Activated CD4-positive, alpha-beta T cell treated with anti-CD3 and anti-CD28 coated beads, Interleukin-2, amount 50 U/mL, for 16 hours (primary cell): ENCODE measurements around the gene IL21.

Experiments used
- DNase-seq: peaks from one replicate; pipeline ENCODE4 v3.0.0-alpha.2; 2020

Gene IL21

GRCh38 chr4:122632396-122633143, 11.7 kb upstream of the IL21 start:
- DNase-seq: peak; percentile 86

GRCh38 chr4:122625156-122625555, 4.3 kb upstream of the IL21 start:
- no peak for DNase-seq

GRCh38 chr4:122624205-122624604, 3.3 kb upstream of the IL21 start:
- DNase-seq: no peak

- DNase-seq: no peak
Observed at GRCh38 chr4:122623637-122624166, 2.8 kb upstream of the IL21 start.

GRCh38 chr4:122622400-122622799, 1.5 kb upstream of the IL21 start:
- no peak for DNase-seq

GRCh38 chr4:122619611-122620010, 1.3 kb downstream of the IL21 start:
- peak; percentile 51 for DNase-seq

- DNase-seq: no peak
Observed at GRCh38 chr4:122617597-122618593, 3.0 kb downstream of the IL21 start.

GRCh38 chr4:122616915-122617596, 3.8 kb downstream of the IL21 start:
- peak; percentile 59 for DNase-seq

- no peak for DNase-seq
Observed at GRCh38 chr4:122614621-122615020, 6.2 kb downstream of the IL21 start.

- no peak for DNase-seq
Observed at GRCh38 chr4:122612540-122612939, 8.3 kb downstream of the IL21 start.

GRCh38 chr4:122606364-122607043, 14.4 kb downstream of the IL21 start:
- DNase-seq: no peak

GRCh38 chr4:122604146-122604545, 16.7 kb downstream of the IL21 start:
- no peak for DNase-seq

GRCh38 chr4:122603156-122603574, 17.7 kb downstream of the IL21 start:
- DNase-seq: no peak

GRCh38 chr4:122602277-122603142, 18.4 kb downstream of the IL21 start:
- peak; percentile 83 for DNase-seq

GRCh38 chr4:122591196-122591595, 29.7 kb downstream of the IL21 start:
- no peak for DNase-seq

- no peak for DNase-seq
Observed at GRCh38 chr4:122588453-122589238, 32.2 kb downstream of the IL21 start.

- peak; percentile 85 for DNase-seq
Observed at GRCh38 chr4:122584519-122584918, 36.3 kb downstream of the IL21 start.

- DNase-seq: no peak
Observed at GRCh38 chr4:122583906-122584305, 37.0 kb downstream of the IL21 start.

GRCh38 chr4:122577808-122578781, 42.8 kb downstream of the IL21 start:
- DNase-seq: peak; percentile 81
